ENCODE results near the gene DPYD. TPM values are rescaled to one million over a fixed set of nuclear protein-coding genes. Genes with fewer than 3 reads are reported as not detected.

Gene DPYD
- polyA plus RNA-seq, 1 of the 3 experiments (the other 2 are of a cell fraction): 23.0 TPM

- no peak for TF ChIP-seq EZH2phosphoT487 (IDR thresholded peaks at IDR 0.05; ENCODE audit: borderline replicate concordance, low read depth)
- no peak for TF ChIP-seq CTCF (IDR thresholded peaks at IDR 0.05)
- no peak for TF ChIP-seq RAD21 (IDR thresholded peaks at IDR 0.05; ENCODE audit: low read length)
Measured at GRCh38 chr1:97070376-97070775, 850.5 kb downstream of the DPYD start (continued).

GRCh38 chr1:97069312-97069711, 851.5 kb downstream of the DPYD start:
- H3K79me2 ChIP-seq (ENCODE audit: insufficient read depth): no peaks in the 10 kb centered on the region
- H3F3A ChIP-seq (replicated peaks; ENCODE audit: insufficient read depth): no peaks in the 10 kb centered on the region
- H3K27ac ChIP-seq (ENCODE audit: low read depth in 2 of 2, low read length in 1 of 2): no peak overlapping the region
- H4K20me1 ChIP-seq (ENCODE audit: insufficient read depth): no peaks in the 10 kb centered on the region
- ChIA-PET CTCF (no interaction called here), POLR2A (no interaction called here)
- H2AFZ ChIP-seq (ENCODE audit: low read depth): no peak overlapping the region
- H3K9me3 ChIP-seq: peaks cover 8% of the 10 kb centered on the region; the same call in 1 of the 2 replicates
- no peak overlapping the region for H3K4me2 ChIP-seq
- peaks cover 0 to 17% of the 10 kb centered on the region in 2 experiments for H3K36me3 ChIP-seq (replicated peaks in 1 of 2; ENCODE audit: control insufficient read depth in 1 of 2, insufficient read depth in 2 of 2, low read length in 1 of 2)
- peaks cover 0 to 10% of the 10 kb centered on the region in 2 experiments; a peak in 2 of 4 replicates for H3K4me1 ChIP-seq (ENCODE audit: control insufficient read depth in 1 of 2, insufficient read depth in 2 of 2, low read depth in 1 of 2, low read length in 1 of 2)
- DNase-seq: no peak
- H3K4me3 ChIP-seq (ENCODE audit: low read depth in 2 of 2, low read length in 1 of 2): no peak overlapping the region
- 89% methylated on average over 2 of the region's 2 CpGs for WGBS (ENCODE audit: low lambda C conversion rate)
- no peaks in the 10 kb centered on the region for H3K9me2 ChIP-seq
- no peak overlapping the region for H3K9ac ChIP-seq
- H3K27me3 ChIP-seq (ENCODE audit: insufficient read depth): no peaks in the 10 kb centered on the region
- no peak for TF ChIP-seq USF2 (IDR thresholded peaks at IDR 0.05; ENCODE audit: borderline replicate concordance, low read depth, low read length)
- TF ChIP-seq TEAD4 (IDR thresholded peaks at IDR 0.05; ENCODE audit: borderline replicate concordance, insufficient read depth): no peak
- TF ChIP-seq ELF1 (IDR thresholded peaks at IDR 0.05): no peak
- no peak for TF ChIP-seq POLR2AphosphoS5 (IDR thresholded peaks at IDR 0.05; ENCODE audit: low read depth, low read length)
- TF ChIP-seq GATA2 (CRISPR knock-in tag; IDR thresholded peaks at IDR 0.05): no peak
- no peak for TF ChIP-seq JUND (IDR thresholded peaks at IDR 0.05)
- TF ChIP-seq IRF3 (IDR thresholded peaks at IDR 0.05; ENCODE audit: low read depth, low read length): no peak
- no peak for TF ChIP-seq EZH2phosphoT487 (IDR thresholded peaks at IDR 0.05; ENCODE audit: borderline replicate concordance, low read depth)
- no peak for TF ChIP-seq FOXJ3 (CRISPR knock-in tag; IDR thresholded peaks at IDR 0.05)
- TF ChIP-seq NRF1 (IDR thresholded peaks at IDR 0.05; ENCODE audit: low read depth, low read length): no peak
- TF ChIP-seq SMC3 (IDR thresholded peaks at IDR 0.05; ENCODE audit: low read depth, low read length): no peak
- no peak for TF ChIP-seq RXRA (IDR thresholded peaks at IDR 0.05; ENCODE audit: borderline replicate concordance, low read depth)
- TF ChIP-seq MXI1 (IDR thresholded peaks at IDR 0.05; ENCODE audit: low read depth, low read length): no peak
- no peak for TF ChIP-seq RAD21 (IDR thresholded peaks at IDR 0.05; ENCODE audit: low read length)
- TF ChIP-seq ZBTB33 (IDR thresholded peaks at IDR 0.05; ENCODE audit: borderline replicate concordance, low read depth): no peak
- TF ChIP-seq SIN3A (IDR thresholded peaks at IDR 0.05; ENCODE audit: borderline replicate concordance, low read depth, low read length): no peak
- no peak for TF ChIP-seq NFIC (IDR thresholded peaks at IDR 0.05; ENCODE audit: borderline replicate concordance)
- TF ChIP-seq USF1 (IDR thresholded peaks at IDR 0.05; ENCODE audit: borderline replicate concordance, low read depth): no peak
- TF ChIP-seq RFX5 (IDR thresholded peaks at IDR 0.05; ENCODE audit: low read length): no peak
